HUES6 (cell line): ENCODE measurements around the gene ITPR2.
"Not testable (repeated sequence)": the region's sequence is repeated elsewhere in the genome, so short reads cannot be mapped to it uniquely, and the experiment has no call there.

Experiments
- H3K27ac ChIP-seq: 2 replicates; pipeline ENCODE4 v1.7.0; 2013; ENCODE audit warnings: low read depth, mild to moderate bottlenecking, low read length, inconsistent platforms
- H3K27me3 ChIP-seq: 2 replicates; pipeline ENCODE4 v1.6.1; 2013; ENCODE audit warnings: low read length; ENCODE audit not compliant: control insufficient read depth, insufficient read depth
- H3K36me3 ChIP-seq: 2 replicates; pipeline ENCODE4 v1.6.1; 2013; ENCODE audit warnings: low read length; ENCODE audit not compliant: control insufficient read depth, insufficient read depth
- H3K4me1 ChIP-seq: 2 replicates; pipeline ENCODE4 v1.6.1; 2013; ENCODE audit warnings: low read length; ENCODE audit not compliant: control insufficient read depth, insufficient read depth
- H3K4me3 ChIP-seq: 2 replicates; pipeline ENCODE4 v1.5.1; 2013; ENCODE audit warnings: low read depth, low read length
- H3K9ac ChIP-seq: one replicate; pipeline ENCODE4 v1.6.1; 2013; ENCODE audit warnings: mild to moderate bottlenecking, low read length
- H3K9me3 ChIP-seq: 2 replicates; pipeline ENCODE4 v1.6.1; 2013; ENCODE audit warnings: low read depth, low read length; ENCODE audit not compliant: control insufficient read depth, insufficient read depth

The ITPR2 gene

GRCh38 chr12:26451763-26452162 lies 381.2 kb downstream of the ITPR2 start:
- Histone ChIP-seq H3K4me3 (no peak overlapping the region), H3K27ac (no peak overlapping the region), H3K36me3 (no peaks in the 10 kb centered on the region), H3K4me1 (no peaks in the 10 kb centered on the region), H3K9ac (no peak overlapping the region), H3K9me3 (no peaks in the 10 kb centered on the region), H3K27me3 (no peaks in the 10 kb centered on the region)

GRCh38 chr12:26445909-26446308 lies 387.1 kb downstream of the ITPR2 start:
- H3K36me3 ChIP-seq, result no peaks in the 10 kb centered on the region; the same call in 1 of the 2 replicates

GRCh38 chr12:26443309-26443708 lies 389.7 kb downstream of the ITPR2 start:
- H3K4me3 ChIP-seq, result no peak overlapping the region
- no peak overlapping the region for H3K27ac ChIP-seq
- no peaks in the 10 kb centered on the region for H3K9me3 ChIP-seq
- H3K4me1 ChIP-seq, result no peaks in the 10 kb centered on the region; the same call in 1 of the 2 replicates
- H3K9ac ChIP-seq, result no peak overlapping the region
- peaks cover 2% of the 10 kb centered on the region; the same call in 1 of the 2 replicates for H3K36me3 ChIP-seq
- H3K27me3 ChIP-seq, result no peaks in the 10 kb centered on the region

More at GRCh38 chr12:26445909-26446308, 387.1 kb downstream of the ITPR2 start:
- no peak overlapping the region for H3K9ac ChIP-seq
- H3K27me3 ChIP-seq, result no peaks in the 10 kb centered on the region
- no peak overlapping the region for H3K27ac ChIP-seq
- no peaks in the 10 kb centered on the region; the same call in 1 of the 2 replicates for H3K4me1 ChIP-seq
- no peak overlapping the region for H3K4me3 ChIP-seq
- no peaks in the 10 kb centered on the region for H3K9me3 ChIP-seq

- Histone ChIP-seq H3K36me3 (peaks cover 2% of the 10 kb centered on the region; the same call in 1 of the 2 replicates), H3K4me3 (no peak overlapping the region), H3K9ac (no peak overlapping the region), H3K27ac (no peak overlapping the region), H3K27me3 (no peaks in the 10 kb centered on the region), H3K9me3 (no peaks in the 10 kb centered on the region), H3K4me1 (no peaks in the 10 kb centered on the region; the same call in 1 of the 2 replicates)
Observed at GRCh38 chr12:26441434-26441833, 391.6 kb downstream of the ITPR2 start.

- Histone ChIP-seq H3K9ac (no peak overlapping the region), H3K9me3 (no peaks in the 10 kb centered on the region), H3K36me3 (peaks cover 2% of the 10 kb centered on the region; the same call in 1 of the 2 replicates), H3K4me1 (no peaks in the 10 kb centered on the region), H3K27me3 (no peaks in the 10 kb centered on the region), H3K4me3 (no peak overlapping the region), H3K27ac (no peak overlapping the region)
Observed at GRCh38 chr12:26435069-26435404, 398.0 kb downstream of the ITPR2 start.

- Histone ChIP-seq H3K9me3 (no peaks in the 10 kb centered on the region), H3K9ac (no peak overlapping the region), H3K27me3 (no peaks in the 10 kb centered on the region), H3K4me3 (no peak overlapping the region), H3K4me1 (no peaks in the 10 kb centered on the region), H3K36me3 (peaks cover 2% of the 10 kb centered on the region; the same call in 1 of the 2 replicates), H3K27ac (no peak overlapping the region)
Observed at GRCh38 chr12:26434299-26435068, 398.5 kb downstream of the ITPR2 start.

- H3K4me1 ChIP-seq, H3K4me3 ChIP-seq, H3K9ac ChIP-seq, H3K36me3 ChIP-seq, H3K27me3 ChIP-seq, H3K27ac ChIP-seq, H3K9me3 ChIP-seq: not testable (repeated sequence)
Observed at GRCh38 chr12:26433701-26434100, 399.3 kb downstream of the ITPR2 start.

GRCh38 chr12:26431211-26431610 lies 401.8 kb downstream of the ITPR2 start:
- no peaks in the 10 kb centered on the region for H3K9me3 ChIP-seq
- H3K4me1 ChIP-seq, result no peaks in the 10 kb centered on the region
- no peak overlapping the region for H3K27ac ChIP-seq
- no peak overlapping the region for H3K4me3 ChIP-seq
- no peaks in the 10 kb centered on the region for H3K36me3 ChIP-seq
- H3K27me3 ChIP-seq, result no peaks in the 10 kb centered on the region
- H3K9ac ChIP-seq, result no peak overlapping the region

- H3K9me3 ChIP-seq, H3K27ac ChIP-seq, H3K4me1 ChIP-seq, H3K36me3 ChIP-seq, H3K9ac ChIP-seq, H3K27me3 ChIP-seq, H3K4me3 ChIP-seq: not testable (repeated sequence)
Observed at GRCh38 chr12:26430596-26430995, 402.4 kb downstream of the ITPR2 start.

- no peaks in the 10 kb centered on the region for H3K27me3 ChIP-seq
- H3K9ac ChIP-seq, result no peak overlapping the region
- no peaks in the 10 kb centered on the region for H3K4me1 ChIP-seq
- H3K27ac ChIP-seq, result no peak overlapping the region
- no peaks in the 10 kb centered on the region for H3K9me3 ChIP-seq
- H3K36me3 ChIP-seq, result no peaks in the 10 kb centered on the region
- no peak overlapping the region for H3K4me3 ChIP-seq
Observed at GRCh38 chr12:26429070-26429691, 403.8 kb downstream of the ITPR2 start.

- Histone ChIP-seq H3K9ac (no peak overlapping the region), H3K27me3 (no peaks in the 10 kb centered on the region), H3K36me3 (no peaks in the 10 kb centered on the region), H3K4me3 (no peak overlapping the region), H3K4me1 (no peaks in the 10 kb centered on the region), H3K27ac (no peak overlapping the region), H3K9me3 (no peaks in the 10 kb centered on the region)
Observed at GRCh38 chr12:26428420-26428819, 404.6 kb downstream of the ITPR2 start.
